ENCODE measurements around the gene TRIM72.
"Not testable (repeated sequence)": the region's sequence is repeated elsewhere in the genome, so short reads cannot be mapped to it uniquely, and the experiment has no call there.

TRIM72 gene

GRCh38 chr16:31200111-31200510 lies 13.8 kb upstream of the TRIM72 start:
- H3K27me3 ChIP-seq (ENCODE audit: control insufficient read depth, insufficient read depth, low read length, poor library complexity, severe bottlenecking) = peaks cover 46% of the 10 kb centered on the region
- not testable (repeated sequence) for H3K27ac ChIP-seq (ENCODE audit: insufficient read depth, low read depth, low read length, poor library complexity, severe bottlenecking); H3K36me3 ChIP-seq (ENCODE audit: control insufficient read depth, insufficient read depth, low read length); H3K4me1 ChIP-seq (ENCODE audit: control insufficient read depth, insufficient read depth, low read length); H3K4me3 ChIP-seq (ENCODE audit: insufficient read depth, low read depth, low read length); H3K9me3 ChIP-seq (ENCODE audit: control insufficient read depth, low read length)
- 92 to 93% methylated on average over 8 of the region's 8 CpGs for WGBS, 2 experiments

- 82 to 85% methylated on average over 7 to 8 of the region's 8 CpGs for WGBS, 2 experiments
- Histone ChIP-seq H3K9me3 (ENCODE audit: control insufficient read depth, low read length) (no peaks in the 10 kb centered on the region), H3K4me3 (ENCODE audit: insufficient read depth, low read depth, low read length) (no peak overlapping the region), H3K4me1 (ENCODE audit: control insufficient read depth, insufficient read depth, low read length) (no peaks in the 10 kb centered on the region), H3K27ac (ENCODE audit: insufficient read depth, low read depth, low read length, poor library complexity, severe bottlenecking) (no peak overlapping the region), H3K27me3 (ENCODE audit: control insufficient read depth, insufficient read depth, low read length, poor library complexity, severe bottlenecking) (peaks cover 46% of the 10 kb centered on the region), H3K36me3 (ENCODE audit: control insufficient read depth, insufficient read depth, low read length) (peaks cover 3% of the 10 kb centered on the region)
Measured at GRCh38 chr16:31200821-31201568, 12.9 kb upstream of the TRIM72 start.

GRCh38 chr16:31201582-31202413 lies 12.1 kb upstream of the TRIM72 start:
- WGBS, 2 experiments = 21 to 22% methylated on average over 35 of the region's 35 CpGs
- peak overlapping the region; percentile 32 for H3K4me3 ChIP-seq (ENCODE audit: insufficient read depth, low read depth, low read length)
- no peaks in the 10 kb centered on the region for H3K9me3 ChIP-seq (ENCODE audit: control insufficient read depth, low read length)
- no peak overlapping the region for H3K27ac ChIP-seq (ENCODE audit: insufficient read depth, low read depth, low read length, poor library complexity, severe bottlenecking)
- H3K4me1 ChIP-seq (ENCODE audit: control insufficient read depth, insufficient read depth, low read length) = no peaks in the 10 kb centered on the region
- H3K36me3 ChIP-seq (ENCODE audit: control insufficient read depth, insufficient read depth, low read length) = no peaks in the 10 kb centered on the region
- peaks cover 46% of the 10 kb centered on the region for H3K27me3 ChIP-seq (ENCODE audit: control insufficient read depth, insufficient read depth, low read length, poor library complexity, severe bottlenecking)

- Histone ChIP-seq H3K27me3 (ENCODE audit: control insufficient read depth, insufficient read depth, low read length, poor library complexity, severe bottlenecking) (peaks cover 46% of the 10 kb centered on the region), H3K4me3 (ENCODE audit: insufficient read depth, low read depth, low read length) (peak within 1 kb of the TSS; percentile 32), H3K36me3 (ENCODE audit: control insufficient read depth, insufficient read depth, low read length) (no peaks in the 10 kb centered on the region), H3K9me3 (ENCODE audit: control insufficient read depth, low read length) (no peaks in the 10 kb centered on the region), H3K4me1 (ENCODE audit: control insufficient read depth, insufficient read depth, low read length) (no peaks in the 10 kb centered on the region), H3K27ac (ENCODE audit: insufficient read depth, low read depth, low read length, poor library complexity, severe bottlenecking) (no peak within 1 kb of the TSS)
- 19 to 20% methylated on average over 69 of the region's 69 CpGs for WGBS, 2 experiments
Measured at GRCh38 chr16:31202414-31203375, 11.2 kb upstream of the TRIM72 start, which contains the start of gene PYCARD. PYCARD (minus strand) TSS chr16:31202760; CDS start chr16:31202690, 70 bp downstream.

GRCh38 chr16:31204871-31205666 lies 8.8 kb upstream of the TRIM72 start:
- Histone ChIP-seq H3K4me3 (ENCODE audit: insufficient read depth, low read depth, low read length) (no peak overlapping the region), H3K36me3 (ENCODE audit: control insufficient read depth, insufficient read depth, low read length) (no peaks in the 10 kb centered on the region), H3K27ac (ENCODE audit: insufficient read depth, low read depth, low read length, poor library complexity, severe bottlenecking) (no peak overlapping the region), H3K9me3 (ENCODE audit: control insufficient read depth, low read length) (no peaks in the 10 kb centered on the region), H3K27me3 (ENCODE audit: control insufficient read depth, insufficient read depth, low read length, poor library complexity, severe bottlenecking) (peaks cover 46% of the 10 kb centered on the region), H3K4me1 (ENCODE audit: control insufficient read depth, insufficient read depth, low read length) (no peaks in the 10 kb centered on the region)
- 90% methylated on average over 9 of the region's 9 CpGs for WGBS, 2 experiments

GRCh38 chr16:31206776-31207175 lies 7.1 kb upstream of the TRIM72 start:
- Histone ChIP-seq H3K27ac (ENCODE audit: insufficient read depth, low read depth, low read length, poor library complexity, severe bottlenecking) (no peak overlapping the region), H3K27me3 (ENCODE audit: control insufficient read depth, insufficient read depth, low read length, poor library complexity, severe bottlenecking) (peaks cover 34% of the 10 kb centered on the region), H3K36me3 (ENCODE audit: control insufficient read depth, insufficient read depth, low read length) (no peaks in the 10 kb centered on the region), H3K4me3 (ENCODE audit: insufficient read depth, low read depth, low read length) (no peak overlapping the region), H3K4me1 (ENCODE audit: control insufficient read depth, insufficient read depth, low read length) (no peaks in the 10 kb centered on the region), H3K9me3 (ENCODE audit: control insufficient read depth, low read length) (no peaks in the 10 kb centered on the region)
- 92 to 93% methylated on average over 6 of the region's 6 CpGs for WGBS, 2 experiments

GRCh38 chr16:31213342-31213741 lies 577 bp upstream of the TRIM72 start:
- 95 to 97% methylated on average over 1 of the region's 1 CpG for WGBS, 2 experiments
- peaks cover 56% of the 10 kb centered on the region for H3K27me3 ChIP-seq (ENCODE audit: control insufficient read depth, insufficient read depth, low read length, poor library complexity, severe bottlenecking)
- H3K4me1 ChIP-seq (ENCODE audit: control insufficient read depth, insufficient read depth, low read length) = peaks cover 17% of the 10 kb centered on the region
- no peak overlapping the region for H3K4me3 ChIP-seq (ENCODE audit: insufficient read depth, low read depth, low read length)
- no peaks in the 10 kb centered on the region for H3K36me3 ChIP-seq (ENCODE audit: control insufficient read depth, insufficient read depth, low read length)
- H3K27ac ChIP-seq (ENCODE audit: insufficient read depth, low read depth, low read length, poor library complexity, severe bottlenecking) = no peak overlapping the region
- no peaks in the 10 kb centered on the region for H3K9me3 ChIP-seq (ENCODE audit: control insufficient read depth, low read length)

- peaks cover 62% of the 10 kb centered on the region for H3K27me3 ChIP-seq (ENCODE audit: control insufficient read depth, insufficient read depth, low read length, poor library complexity, severe bottlenecking)
- 1% methylated on average over 58 of the region's 58 CpGs for WGBS, 2 experiments
Measured at GRCh38 chr16:31214708-31215286, 878 bp downstream of the TRIM72 start.

More at GRCh38 chr16:31214708-31215286, 878 bp downstream of the TRIM72 start:
- H3K4me3 ChIP-seq (ENCODE audit: insufficient read depth, low read depth, low read length) = peak overlapping the region; percentile 44
- H3K27ac ChIP-seq (ENCODE audit: insufficient read depth, low read depth, low read length, poor library complexity, severe bottlenecking) = no peak overlapping the region
- H3K9me3 ChIP-seq (ENCODE audit: control insufficient read depth, low read length) = no peaks in the 10 kb centered on the region
- peaks cover 17% of the 10 kb centered on the region for H3K4me1 ChIP-seq (ENCODE audit: control insufficient read depth, insufficient read depth, low read length)
- no peaks in the 10 kb centered on the region for H3K36me3 ChIP-seq (ENCODE audit: control insufficient read depth, insufficient read depth, low read length)
